Fibroblast of lung (primary cell): ENCODE measurements around the gene TMEM150A.

ENCODE experiments used
- CTCF ChIP-seq, 2 donors: IDR thresholded peaks in 1 of 2; conservative IDR thresholded peaks in 1 of 2; 1 replicate in 1 of 2; 2 replicates in 1 of 2; pipeline ENCODE4 v1.5.1; 2011 to 2012; ENCODE audit warnings: low read length in 2 of 2, control low read depth in 1 of 2, inconsistent platforms in 1 of 2, low read depth in 1 of 2, mild to moderate bottlenecking in 1 of 2
- EZH2 ChIP-seq: IDR thresholded peaks from 2 replicates; pipeline ENCODE4 v1.5.1; 2012; ENCODE audit warnings: low read length, control low read depth, mild to moderate bottlenecking; ENCODE audit errors: missing control alignments

GRCh38 chr2:85554980-85555612 lies 47.4 kb downstream of the TMEM150A start:
- TF ChIP-seq CTCF (conservative IDR thresholded peaks at IDR 0.05 in 1 of 2, IDR thresholded peaks at IDR 0.05 in 1 of 2; ENCODE audit: low read depth in 1 of 2, low read length in 2 of 2), result no peak
- no peak for TF ChIP-seq EZH2
